ENCODE results near the gene DNTTIP2. TPM values are rescaled to one million over a fixed set of nuclear protein-coding genes. Genes with fewer than 3 reads are reported as not detected.

The DNTTIP2 gene
- polyA plus RNA-seq, 1 of the 3 experiments (the other 2 are of a cell fraction) = 9.6 TPM

GRCh38 chr1:93919780-93920179 is 40.8 kb upstream of the DNTTIP2 start:
- H2AFZ ChIP-seq (ENCODE audit: low read depth) = no peak overlapping the region
- no peaks in the 10 kb centered on the region for H3K79me2 ChIP-seq (ENCODE audit: insufficient read depth)
- CTCF ChIA-PET = no interaction called here
- 32% methylated on average over 1 of the region's 1 CpG for WGBS (ENCODE audit: low lambda C conversion rate)
- POLR2A ChIA-PET = no interaction called here
- no peaks in the 10 kb centered on the region for H3K27me3 ChIP-seq (ENCODE audit: insufficient read depth)
- H3K4me2 ChIP-seq = no peak overlapping the region
- no peaks in the 10 kb centered on the region for H3F3A ChIP-seq (replicated peaks; ENCODE audit: insufficient read depth)
- no peaks in the 10 kb centered on the region for H3K36me3 ChIP-seq (replicated peaks in 1 of 2; ENCODE audit: control insufficient read depth in 1 of 2, insufficient read depth in 2 of 2, low read length in 1 of 2)
- TF ChIP-seq EZH2phosphoT487 (IDR thresholded peaks at IDR 0.05; ENCODE audit: borderline replicate concordance, low read depth) (no peak), FOXM1 (IDR thresholded peaks at IDR 0.05; ENCODE audit: low read depth) (no peak), MAX (IDR thresholded peaks at IDR 0.05; ENCODE audit: low read depth) (no peak), GABPA (IDR thresholded peaks at IDR 0.05; ENCODE audit: low read depth) (no peak), USF2 (IDR thresholded peaks at IDR 0.05; ENCODE audit: borderline replicate concordance, low read depth, low read length) (no peak), SIN3A (IDR thresholded peaks at IDR 0.05; ENCODE audit: borderline replicate concordance, low read depth, low read length) (no peak), GATA2 (CRISPR knock-in tag; IDR thresholded peaks at IDR 0.05) (no peak), TEAD4 (IDR thresholded peaks at IDR 0.05; ENCODE audit: borderline replicate concordance, insufficient read depth) (no peak), RCOR1 (IDR thresholded peaks at IDR 0.05; ENCODE audit: low read length) (no peak), EP300 (IDR thresholded peaks at IDR 0.05; ENCODE audit: borderline replicate concordance in 1 of 2, low read depth in 1 of 2, low read length in 1 of 2) (no peak), ZBTB33 (IDR thresholded peaks at IDR 0.05; ENCODE audit: borderline replicate concordance, low read depth) (no peak), RAD21 (IDR thresholded peaks at IDR 0.05; ENCODE audit: low read length) (no peak), SMC3 (IDR thresholded peaks at IDR 0.05; ENCODE audit: low read depth, low read length) (no peak), RFX5 (IDR thresholded peaks at IDR 0.05; ENCODE audit: low read length) (no peak), RXRA (IDR thresholded peaks at IDR 0.05; ENCODE audit: borderline replicate concordance, low read depth) (no peak), YY1 (IDR thresholded peaks at IDR 0.05; ENCODE audit: low read depth) (no peak)
- TF ChIP-seq, protein P1, sequence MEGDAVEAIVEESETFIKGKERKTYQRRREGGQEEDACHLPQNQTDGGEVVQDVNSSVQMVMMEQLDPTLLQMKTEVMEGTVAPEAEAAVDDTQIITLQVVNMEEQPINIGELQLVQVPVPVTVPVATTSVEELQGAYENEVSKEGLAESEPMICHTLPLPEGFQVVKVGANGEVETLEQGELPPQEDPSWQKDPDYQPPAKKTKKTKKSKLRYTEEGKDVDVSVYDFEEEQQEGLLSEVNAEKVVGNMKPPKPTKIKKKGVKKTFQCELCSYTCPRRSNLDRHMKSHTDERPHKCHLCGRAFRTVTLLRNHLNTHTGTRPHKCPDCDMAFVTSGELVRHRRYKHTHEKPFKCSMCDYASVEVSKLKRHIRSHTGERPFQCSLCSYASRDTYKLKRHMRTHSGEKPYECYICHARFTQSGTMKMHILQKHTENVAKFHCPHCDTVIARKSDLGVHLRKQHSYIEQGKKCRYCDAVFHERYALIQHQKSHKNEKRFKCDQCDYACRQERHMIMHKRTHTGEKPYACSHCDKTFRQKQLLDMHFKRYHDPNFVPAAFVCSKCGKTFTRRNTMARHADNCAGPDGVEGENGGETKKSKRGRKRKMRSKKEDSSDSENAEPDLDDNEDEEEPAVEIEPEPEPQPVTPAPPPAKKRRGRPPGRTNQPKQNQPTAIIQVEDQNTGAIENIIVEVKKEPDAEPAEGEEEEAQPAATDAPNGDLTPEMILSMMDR (IDR thresholded peaks at IDR 0.05) = no peak
- TF ChIP-seq, protein P2, sequence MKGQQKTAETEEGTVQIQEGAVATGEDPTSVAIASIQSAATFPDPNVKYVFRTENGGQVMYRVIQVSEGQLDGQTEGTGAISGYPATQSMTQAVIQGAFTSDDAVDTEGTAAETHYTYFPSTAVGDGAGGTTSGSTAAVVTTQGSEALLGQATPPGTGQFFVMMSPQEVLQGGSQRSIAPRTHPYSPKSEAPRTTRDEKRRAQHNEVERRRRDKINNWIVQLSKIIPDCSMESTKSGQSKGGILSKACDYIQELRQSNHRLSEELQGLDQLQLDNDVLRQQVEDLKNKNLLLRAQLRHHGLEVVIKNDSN (IDR thresholded peaks at IDR 0.05; ENCODE audit: borderline replicate concordance, low read depth) = no peak
- H3K27ac ChIP-seq (ENCODE audit: low read depth in 2 of 2, low read length in 1 of 2) = no peak overlapping the region
- H3K4me1 ChIP-seq (ENCODE audit: control insufficient read depth in 1 of 2, insufficient read depth in 2 of 2, low read depth in 1 of 2, low read length in 1 of 2) = no peaks in the 10 kb centered on the region
- no peak overlapping the region for H3K9ac ChIP-seq
- H4K20me1 ChIP-seq (ENCODE audit: insufficient read depth) = no peaks in the 10 kb centered on the region
- H3K4me3 ChIP-seq (ENCODE audit: low read depth in 2 of 2, low read length in 1 of 2) = no peak overlapping the region
- DNase-seq = no peak
- H3K9me3 ChIP-seq = no peaks in the 10 kb centered on the region
- no peaks in the 10 kb centered on the region for H3K9me2 ChIP-seq

Data from SK-N-SH (cell line).